K562 (cell line): ENCODE data around the gene SKIC2. TPM values are rescaled to one million over a fixed set of nuclear protein-coding genes. Genes with fewer than 3 reads are reported as not detected.

Experiments
- ARNT ChIP-seq, 2 experiments: fragments of 450-650 bp; IDR thresholded peaks; 2 replicates each; pipeline ENCODE4 v1.6.1; 2016; ENCODE audit warnings: mild to moderate bottlenecking in 1 of 2
- CC2D1A ChIP-seq: fragments of 450-650 bp; IDR thresholded peaks from 2 replicates; pipeline ENCODE4 v1.6.1; 2017; ENCODE audit warnings: mild to moderate bottlenecking
- DDX20 ChIP-seq: fragments of 450-650 bp; IDR thresholded peaks from 2 replicates; pipeline ENCODE4 v1.6.1; 2016; ENCODE audit warnings: missing genetic modification characterization, low read depth, mild to moderate bottlenecking, missing compliant biosample characterization, moderate library complexity
- ETV6 ChIP-seq, 3 experiments: fragments of 150-350 bp in 1 of 3; sonication (generic) in 1 of 3; formaldehyde crosslinking in 1 of 3; IDR thresholded peaks; 2 replicates each; pipeline versions ENCODE4 v1.6.1 to v1.8.0; 2014 to 2022; ENCODE audit warnings: borderline replicate concordance in 2 of 3, low read depth in 2 of 3, antibody characterized with exemption in 1 of 3, low read length in 1 of 3, mild to moderate bottlenecking in 1 of 3, missing genetic modification reagents in 1 of 3
- KHSRP ChIP-seq: fragments of 450-650 bp; IDR thresholded peaks from 2 replicates; pipeline ENCODE4 v1.6.1; 2017
- MED1 ChIP-seq: sonication (generic); formaldehyde crosslinking; IDR thresholded peaks from 2 replicates; pipeline ENCODE4 v1.8.1; 2023; ENCODE audit warnings: missing genetic modification reagents, borderline replicate concordance
- TARDBP ChIP-seq: fragments of 450-650 bp; IDR thresholded peaks from 2 replicates; pipeline ENCODE4 v1.6.1; 2016
- YY1 ChIP-seq, 3 experiments: IDR thresholded peaks; 2 replicates each; pipeline ENCODE4 v1.6.1; 2011; ENCODE audit warnings: low read length in 2 of 3, mild to moderate bottlenecking in 2 of 3, moderate library complexity in 2 of 3, borderline replicate concordance in 1 of 3, control low read depth in 1 of 3, low read depth in 1 of 3; ENCODE audit not compliant: insufficient read depth in 3 of 3, insufficient replicate concordance in 2 of 3, control insufficient read depth in 1 of 3, insufficient read length in 1 of 3; ENCODE audit errors: extremely low read depth in 1 of 3
- ZNF436 ChIP-seq: fragments of 250-450, 450-650 bp; sonication (Bioruptor Pico); formaldehyde crosslinking; IDR thresholded peaks from 2 replicates; pipeline ENCODE4 v1.7.0; 2020; ENCODE audit warnings: mild to moderate bottlenecking
- ZNF583 ChIP-seq: fragments of 250-450 bp; sonication (Bioruptor Pico); IDR thresholded peaks from 2 replicates; pipeline ENCODE4 v1.4.0; 2020
- ZNF699 ChIP-seq: fragments of 250-450 bp; sonication (Bioruptor Pico); IDR thresholded peaks from 2 replicates; pipeline ENCODE4 v1.8.0; 2021; ENCODE audit warnings: mild to moderate bottlenecking, moderate library complexity; ENCODE audit not compliant: insufficient replicate concordance
- polyA plus RNA-seq, 8 experiments: library from polyadenylated mRNA; depleted of rRNA in 4 of 8; stranded (reverse) in 5 of 8; unstranded in 3 of 8; fragments of >200 nt; fragmentation: Nextera tagmentation in 2 of 8; fragmentation: Illumina TruSeq in 1 of 8; extraction: Ambion mirVana in 2 of 8; extraction: Trizol in 1 of 8; gene quantifications; 2 replicates each; pipeline versions ENCODE4 v1.2.1 to v1.2.3, GENCODE V29; 2011 to 2014; ENCODE audit warnings: inconsistent platforms in 1 of 8, missing spikeins in 1 of 8
- total RNA-seq, 7 experiments: library from RNA; depleted of rRNA in 6 of 7; stranded (reverse); fragments of >200 nt in 6 of 7; fragmentation: Illumina TruSeq in 2 of 7; extraction: Trizol in 2 of 7; gene quantifications; 2 replicates each; pipeline versions ENCODE4 v1.2.1 to v1.2.3, GENCODE V29; 2011 to 2021; ENCODE audit warnings: low replicate concordance in 1 of 7
- TF ChIP-seq, protein P1 (sequence below): fragments of 250-450 bp; sonication (Bioruptor Pico); IDR thresholded peaks from 2 replicates; pipeline ENCODE4 v1.5.0; 2022; ENCODE audit warnings: mild to moderate bottlenecking
- TF ChIP-seq, protein P2 (sequence below): fragments of 250-450 bp; sonication (Bioruptor Pico); IDR thresholded peaks from 2 replicates; pipeline ENCODE4 v1.8.0; 2021; ENCODE audit warnings: moderate library complexity, mild to moderate bottlenecking, inconsistent platforms
- TF ChIP-seq, protein P3 (sequence below): sonication (generic); formaldehyde crosslinking; IDR thresholded peaks from 2 replicates; pipeline ENCODE4 v1.8.0; 2022; ENCODE audit warnings: missing genetic modification reagents, mild to moderate bottlenecking, moderate library complexity, borderline replicate concordance
- TF ChIP-seq, protein P4 (sequence below): fragments of 450-650 bp; conservative IDR thresholded peaks from 2 replicates; pipeline ENCODE4 v1.6.1; 2016; ENCODE audit warnings: missing genetic modification characterization, low read depth, mild to moderate bottlenecking, missing compliant biosample characterization, moderate library complexity
- TF ChIP-seq, protein P5 (sequence below): sonication (generic); formaldehyde crosslinking; IDR thresholded peaks from 2 replicates; pipeline ENCODE4 v1.5.0; 2020; ENCODE audit warnings: missing genetic modification reagents
- TF ChIP-seq, protein P6 (sequence below): IDR thresholded peaks from 3 replicates; pipeline ENCODE4 v1.6.1; 2011; ENCODE audit warnings: borderline replicate concordance, mild to moderate bottlenecking, moderate library complexity; ENCODE audit not compliant: insufficient read length; ENCODE audit errors: extremely low read depth

The SKIC2 gene
- total and polyA plus RNA-seq, 9 of the 15 experiments (the other 6 are each of a cell fraction or from before 2014, with no cell fraction given), result 3.3 to 94.6 (median 38.8) TPM

DNA sequence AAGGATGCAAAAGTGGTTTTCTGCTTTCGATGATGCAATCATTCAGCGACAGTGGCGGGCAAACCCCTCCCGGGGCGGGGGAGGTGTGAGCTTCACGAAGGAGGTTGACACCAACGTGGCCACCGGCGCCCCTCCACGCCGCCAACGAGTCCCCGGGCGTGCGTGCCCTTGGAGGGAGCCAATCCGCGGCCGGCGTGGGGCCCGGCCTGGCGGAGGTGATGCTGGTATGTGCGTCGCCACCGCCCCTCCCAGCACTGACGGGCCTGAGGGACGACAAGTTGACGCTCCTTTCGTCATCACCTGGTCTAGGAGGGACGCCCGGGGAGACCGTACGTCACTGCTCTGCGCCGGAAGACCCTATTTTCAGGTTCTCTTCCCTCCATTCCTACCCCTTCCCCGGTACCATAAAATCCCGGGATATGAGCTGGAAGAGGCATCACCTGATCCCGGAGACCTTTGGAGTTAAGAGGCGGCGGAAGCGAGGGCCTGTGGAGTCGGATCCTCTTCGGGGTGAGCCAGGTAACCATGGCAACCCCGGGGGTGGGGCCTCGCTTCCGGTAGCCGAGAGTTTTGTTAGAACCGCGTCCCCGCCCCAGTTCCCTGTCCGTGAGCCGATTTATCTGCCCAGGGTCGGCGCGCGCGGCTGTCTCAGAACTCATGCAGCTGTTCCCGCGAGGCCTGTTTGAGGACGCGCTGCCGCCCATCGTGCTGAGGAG, 13.2 kb downstream of the SKIC2 start, which contains the start of gene DXO (continued):
- TF ChIP-seq, protein P1, sequence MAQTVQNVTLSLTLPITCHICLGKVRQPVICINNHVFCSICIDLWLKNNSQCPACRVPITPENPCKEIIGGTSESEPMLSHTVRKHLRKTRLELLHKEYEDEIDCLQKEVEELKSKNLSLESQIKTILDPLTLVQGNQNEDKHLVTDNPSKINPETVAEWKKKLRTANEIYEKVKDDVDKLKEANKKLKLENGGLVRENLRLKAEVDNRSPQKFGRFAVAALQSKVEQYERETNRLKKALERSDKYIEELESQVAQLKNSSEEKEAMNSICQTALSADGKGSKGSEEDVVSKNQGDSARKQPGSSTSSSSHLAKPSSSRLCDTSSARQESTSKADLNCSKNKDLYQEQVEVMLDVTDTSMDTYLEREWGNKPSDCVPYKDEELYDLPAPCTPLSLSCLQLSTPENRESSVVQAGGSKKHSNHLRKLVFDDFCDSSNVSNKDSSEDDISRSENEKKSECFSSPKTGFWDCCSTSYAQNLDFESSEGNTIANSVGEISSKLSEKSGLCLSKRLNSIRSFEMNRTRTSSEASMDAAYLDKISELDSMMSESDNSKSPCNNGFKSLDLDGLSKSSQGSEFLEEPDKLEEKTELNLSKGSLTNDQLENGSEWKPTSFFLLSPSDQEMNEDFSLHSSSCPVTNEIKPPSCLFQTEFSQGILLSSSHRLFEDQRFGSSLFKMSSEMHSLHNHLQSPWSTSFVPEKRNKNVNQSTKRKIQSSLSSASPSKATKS, result no peak
- TF ChIP-seq YY1 (IDR thresholded peaks at IDR 0.05; ENCODE audit: borderline replicate concordance in 1 of 3, control insufficient read depth in 1 of 3, extremely low read depth in 1 of 3, insufficient read depth in 3 of 3, insufficient read length in 1 of 3, insufficient replicate concordance in 2 of 3, low read depth in 1 of 3, low read length in 2 of 3) (peak in 2 of 3 experiments; percentile 28 to 37), ETV6 (IDR thresholded peaks at IDR 0.05; ENCODE audit: borderline replicate concordance in 1 of 2, low read depth in 2 of 2, low read length in 1 of 2) (0 out of 4 replicates have a peak, but pooled peaks of 1 of the 2 experiments have one; percentile 14), ETV6 (CRISPR knock-in tag; IDR thresholded peaks at IDR 0.05; ENCODE audit: borderline replicate concordance) (no peak), KHSRP (peak; percentile 98), TARDBP (peak; percentile 100), DDX20 (tag) (no peak), ZNF436 (CRISPR knock-in tag) (no peak), ZNF583 (CRISPR knock-in tag) (peak; percentile 18), MED1 (CRISPR knock-in tag) (peak; percentile 17; the same call in 1 of the 2 replicates), ZNF699 (CRISPR knock-in tag) (no peak), CC2D1A (peak; percentile 22; the same call in 1 of the 2 replicates), ARNT (IDR thresholded peaks at IDR 0.05) (peak in 1 of 2 experiments; percentile 15; a peak in 1 of 4 replicates)
- TF ChIP-seq, protein P2, sequence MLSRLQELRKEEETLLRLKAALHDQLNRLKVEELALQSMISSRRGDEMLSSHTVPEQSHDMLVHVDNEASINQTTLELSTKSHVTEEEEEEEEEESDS, result no peak
- TF ChIP-seq, protein P3, sequence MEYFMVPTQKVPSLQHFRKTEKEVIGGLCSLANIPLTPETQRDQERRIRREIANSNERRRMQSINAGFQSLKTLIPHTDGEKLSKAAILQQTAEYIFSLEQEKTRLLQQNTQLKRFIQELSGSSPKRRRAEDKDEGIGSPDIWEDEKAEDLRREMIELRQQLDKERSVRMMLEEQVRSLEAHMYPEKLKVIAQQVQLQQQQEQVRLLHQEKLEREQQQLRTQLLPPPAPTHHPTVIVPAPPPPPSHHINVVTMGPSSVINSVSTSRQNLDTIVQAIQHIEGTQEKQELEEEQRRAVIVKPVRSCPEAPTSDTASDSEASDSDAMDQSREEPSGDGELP, result peak; percentile 94
- TF ChIP-seq, protein P4, sequence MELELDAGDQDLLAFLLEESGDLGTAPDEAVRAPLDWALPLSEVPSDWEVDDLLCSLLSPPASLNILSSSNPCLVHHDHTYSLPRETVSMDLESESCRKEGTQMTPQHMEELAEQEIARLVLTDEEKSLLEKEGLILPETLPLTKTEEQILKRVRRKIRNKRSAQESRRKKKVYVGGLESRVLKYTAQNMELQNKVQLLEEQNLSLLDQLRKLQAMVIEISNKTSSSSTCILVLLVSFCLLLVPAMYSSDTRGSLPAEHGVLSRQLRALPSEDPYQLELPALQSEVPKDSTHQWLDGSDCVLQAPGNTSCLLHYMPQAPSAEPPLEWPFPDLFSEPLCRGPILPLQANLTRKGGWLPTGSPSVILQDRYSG (tag), result peak; percentile 72; the same call in 1 of the 2 replicates
- TF ChIP-seq, protein P5, sequence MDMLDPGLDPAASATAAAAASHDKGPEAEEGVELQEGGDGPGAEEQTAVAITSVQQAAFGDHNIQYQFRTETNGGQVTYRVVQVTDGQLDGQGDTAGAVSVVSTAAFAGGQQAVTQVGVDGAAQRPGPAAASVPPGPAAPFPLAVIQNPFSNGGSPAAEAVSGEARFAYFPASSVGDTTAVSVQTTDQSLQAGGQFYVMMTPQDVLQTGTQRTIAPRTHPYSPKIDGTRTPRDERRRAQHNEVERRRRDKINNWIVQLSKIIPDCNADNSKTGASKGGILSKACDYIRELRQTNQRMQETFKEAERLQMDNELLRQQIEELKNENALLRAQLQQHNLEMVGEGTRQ (CRISPR knock-in tag), result no peak
- TF ChIP-seq, protein P6, sequence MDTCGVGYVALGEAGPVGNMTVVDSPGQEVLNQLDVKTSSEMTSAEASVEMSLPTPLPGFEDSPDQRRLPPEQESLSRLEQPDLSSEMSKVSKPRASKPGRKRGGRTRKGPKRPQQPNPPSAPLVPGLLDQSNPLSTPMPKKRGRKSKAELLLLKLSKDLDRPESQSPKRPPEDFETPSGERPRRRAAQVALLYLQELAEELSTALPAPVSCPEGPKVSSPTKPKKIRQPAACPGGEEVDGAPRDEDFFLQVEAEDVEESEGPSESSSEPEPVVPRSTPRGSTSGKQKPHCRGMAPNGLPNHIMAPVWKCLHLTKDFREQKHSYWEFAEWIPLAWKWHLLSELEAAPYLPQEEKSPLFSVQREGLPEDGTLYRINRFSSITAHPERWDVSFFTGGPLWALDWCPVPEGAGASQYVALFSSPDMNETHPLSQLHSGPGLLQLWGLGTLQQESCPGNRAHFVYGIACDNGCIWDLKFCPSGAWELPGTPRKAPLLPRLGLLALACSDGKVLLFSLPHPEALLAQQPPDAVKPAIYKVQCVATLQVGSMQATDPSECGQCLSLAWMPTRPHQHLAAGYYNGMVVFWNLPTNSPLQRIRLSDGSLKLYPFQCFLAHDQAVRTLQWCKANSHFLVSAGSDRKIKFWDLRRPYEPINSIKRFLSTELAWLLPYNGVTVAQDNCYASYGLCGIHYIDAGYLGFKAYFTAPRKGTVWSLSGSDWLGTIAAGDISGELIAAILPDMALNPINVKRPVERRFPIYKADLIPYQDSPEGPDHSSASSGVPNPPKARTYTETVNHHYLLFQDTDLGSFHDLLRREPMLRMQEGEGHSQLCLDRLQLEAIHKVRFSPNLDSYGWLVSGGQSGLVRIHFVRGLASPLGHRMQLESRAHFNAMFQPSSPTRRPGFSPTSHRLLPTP, result no peak
